GM19328 (cell line): Measurements from ENCODE around the gene LIN9.
"Not testable (repeated sequence)": the region's sequence is repeated elsewhere in the genome, so short reads cannot be mapped to it uniquely, and the experiment has no call there.

ENCODE experiments used
- ATAC-seq: cut with Tn5 transposase; IDR thresholded peaks from one replicate; pipeline ENCODE4 v1.9.1; 2021; ENCODE audit warnings: mild to moderate bottlenecking, moderate library complexity; ENCODE audit not compliant: unreplicated experiment

The LIN9 gene

GRCh38 chr1:226217273-226217672 lies 91.7 kb downstream of the LIN9 start:
- no peak for ATAC-seq

DNA sequence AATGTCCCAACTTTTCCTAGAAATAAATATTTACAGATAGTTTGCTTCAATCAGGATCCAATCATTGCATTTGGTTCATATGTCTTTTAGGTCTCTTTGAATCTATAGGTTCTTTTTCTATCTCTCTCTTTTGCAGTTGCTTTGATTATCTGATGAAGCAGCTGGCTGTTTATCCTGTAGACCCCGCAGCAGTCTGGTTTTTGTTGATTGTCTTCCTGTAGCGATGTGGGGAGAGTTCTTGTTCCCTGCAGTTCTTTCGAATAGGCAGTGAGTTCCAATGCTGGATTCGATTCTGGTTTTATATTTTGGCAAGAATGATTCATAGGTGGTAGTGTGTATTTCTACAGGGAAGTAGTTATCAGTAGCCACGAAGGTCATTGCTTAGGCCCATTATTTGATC lies 92.9 kb downstream of the LIN9 start:
- ATAC-seq = no peak

DNA sequence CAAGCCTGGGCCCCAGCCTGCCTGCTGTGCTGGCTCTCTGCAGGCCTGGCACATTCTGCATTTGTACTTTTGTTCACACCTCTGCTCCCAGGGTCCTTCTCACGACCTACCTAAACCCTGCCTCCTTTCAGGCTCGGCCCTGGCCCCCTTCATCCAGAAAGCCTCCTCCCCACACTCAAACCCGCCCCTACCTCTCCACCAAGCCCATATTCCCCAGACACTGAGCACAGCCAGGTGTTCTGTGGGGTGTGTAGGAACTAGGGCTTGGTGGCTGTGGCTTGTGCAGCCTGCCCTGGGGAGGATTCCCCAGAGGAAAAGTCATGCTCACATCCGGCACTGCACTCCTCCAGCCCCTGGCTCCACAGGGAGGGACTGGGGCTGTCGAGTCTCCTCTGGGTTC lies 93.7 kb downstream of the LIN9 start:
- ATAC-seq = no peak

DNA sequence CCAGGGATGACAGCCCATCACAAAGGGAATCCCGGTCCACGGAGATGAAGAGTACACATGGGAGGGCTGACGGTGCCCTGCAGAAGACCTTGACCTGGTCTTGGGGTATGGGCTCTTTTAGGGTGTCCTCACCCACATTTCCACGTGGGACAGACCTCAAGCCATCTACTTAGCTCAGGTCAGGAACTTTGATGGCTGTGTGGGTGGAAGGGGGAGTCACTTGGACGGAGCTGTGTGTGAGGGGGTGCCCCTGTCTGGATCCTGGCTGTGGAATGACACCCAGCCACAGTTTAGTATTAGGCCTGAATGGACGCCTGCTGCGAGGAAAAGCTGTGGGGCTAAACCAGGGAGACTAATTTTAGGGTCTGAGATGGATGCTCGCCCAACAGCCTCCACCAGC lies 96.4 kb downstream of the LIN9 start:
- no peak for ATAC-seq

DNA sequence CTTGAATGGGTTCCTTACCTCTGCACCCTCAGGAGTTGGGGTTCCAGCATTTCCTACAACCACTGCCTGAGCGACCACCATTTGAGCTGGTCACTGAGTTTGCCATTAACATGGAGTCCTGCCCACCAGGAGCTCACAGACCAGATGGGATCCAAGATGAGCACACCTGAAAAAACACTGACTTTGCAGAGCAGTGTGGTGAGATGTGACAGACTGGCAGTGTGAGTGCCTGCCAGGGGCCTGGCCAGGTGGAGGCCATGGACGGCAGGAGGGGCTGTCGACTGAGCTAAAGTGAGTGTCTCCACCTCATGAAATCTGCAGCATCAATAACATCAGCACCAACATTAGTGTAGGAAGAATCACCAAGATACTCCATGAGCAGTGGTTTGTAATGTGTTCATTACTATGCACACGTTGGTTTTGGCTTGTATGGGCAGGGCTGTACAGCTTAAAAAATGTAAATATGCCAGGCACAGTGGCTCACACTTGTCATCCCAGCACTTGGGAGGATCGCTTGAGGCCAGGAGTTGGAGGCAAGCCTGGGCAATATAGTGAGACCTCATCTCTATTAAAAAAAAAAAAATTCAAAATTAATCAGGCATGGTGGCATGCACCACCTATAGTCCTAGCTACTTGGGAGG lies 97.7 kb downstream of the LIN9 start:
- ATAC-seq = no peak

- ATAC-seq = no peak
Measured at GRCh38 chr1:226210571-226211176, 98.3 kb downstream of the LIN9 start.

DNA sequence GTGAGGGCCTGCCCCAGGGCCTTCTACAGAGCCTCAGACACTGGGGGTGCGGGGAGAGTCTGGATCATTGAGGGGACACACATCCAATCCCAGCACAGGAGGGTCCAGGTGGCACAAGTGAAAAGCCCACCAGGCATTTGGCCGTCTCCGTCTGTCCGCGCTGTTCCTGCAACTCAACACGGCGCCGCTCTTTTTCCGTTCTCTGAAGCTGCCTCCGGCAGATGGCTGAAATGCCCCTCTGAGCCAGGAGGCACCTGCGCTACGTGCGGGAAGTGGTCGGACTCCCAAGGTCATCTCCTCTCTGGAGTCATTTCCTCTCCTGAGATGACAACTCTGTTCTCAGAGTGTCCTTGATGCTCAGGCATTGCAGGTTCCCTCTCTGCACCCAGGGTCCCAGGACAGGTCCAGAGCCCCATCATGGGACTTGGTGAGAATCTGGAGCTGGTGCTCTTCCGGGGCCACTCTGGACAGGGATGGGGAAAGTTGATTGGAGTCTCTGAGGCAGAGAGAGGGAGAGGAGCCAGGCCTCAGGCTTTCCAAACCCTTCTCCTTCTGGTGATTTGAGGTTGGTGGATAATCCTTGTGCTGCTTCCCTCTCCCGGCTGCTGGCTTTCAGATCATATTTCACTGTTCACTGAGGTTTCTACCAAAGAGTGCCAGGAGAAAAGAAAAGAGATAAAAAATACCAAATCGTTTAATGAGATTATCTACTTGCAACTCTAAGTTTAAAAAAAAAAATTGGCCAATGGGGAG lies 99.5 kb downstream of the LIN9 start:
- ATAC-seq = no peak

- ATAC-seq = no peak
Measured at GRCh38 chr1:226207048-226207447, 101.9 kb downstream of the LIN9 start.

DNA sequence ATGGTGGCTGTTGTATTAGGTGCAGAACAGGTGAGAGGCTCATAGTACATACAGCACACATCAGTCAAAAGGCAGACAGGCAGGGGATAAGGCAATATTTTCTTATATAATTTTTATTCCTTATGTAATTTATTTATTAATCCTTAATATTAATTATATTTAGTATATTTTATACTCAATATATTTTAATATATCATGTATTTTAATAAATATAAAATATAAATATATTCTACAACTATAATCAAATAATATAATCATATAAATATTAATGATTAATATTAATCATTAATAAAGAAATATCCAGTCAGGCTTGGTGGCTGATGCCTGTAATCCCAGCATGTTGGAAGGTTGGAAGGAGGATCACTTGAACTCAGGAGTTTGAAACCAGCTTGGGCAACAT lies 104.8 kb downstream of the LIN9 start:
- no peak for ATAC-seq

DNA sequence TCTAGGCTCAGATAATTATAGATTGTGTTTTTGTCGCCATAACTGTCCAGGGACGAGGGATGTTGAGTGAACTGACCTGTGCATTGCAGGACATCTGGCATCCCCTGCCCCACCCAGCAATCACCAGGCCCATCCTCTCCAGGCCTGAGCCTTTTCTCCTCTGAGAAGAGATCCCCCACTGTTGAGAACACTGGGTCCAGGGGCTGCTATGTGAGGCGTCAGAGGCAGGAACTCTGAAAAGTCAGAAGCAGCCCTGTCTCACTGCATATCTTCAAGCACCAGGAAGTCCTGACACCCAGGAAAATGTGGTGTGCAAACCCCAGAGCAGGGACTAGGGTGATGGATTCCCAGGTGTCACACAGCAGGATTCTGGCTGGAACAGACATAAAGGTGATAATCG lies 105.3 kb downstream of the LIN9 start:
- ATAC-seq = no peak

DNA sequence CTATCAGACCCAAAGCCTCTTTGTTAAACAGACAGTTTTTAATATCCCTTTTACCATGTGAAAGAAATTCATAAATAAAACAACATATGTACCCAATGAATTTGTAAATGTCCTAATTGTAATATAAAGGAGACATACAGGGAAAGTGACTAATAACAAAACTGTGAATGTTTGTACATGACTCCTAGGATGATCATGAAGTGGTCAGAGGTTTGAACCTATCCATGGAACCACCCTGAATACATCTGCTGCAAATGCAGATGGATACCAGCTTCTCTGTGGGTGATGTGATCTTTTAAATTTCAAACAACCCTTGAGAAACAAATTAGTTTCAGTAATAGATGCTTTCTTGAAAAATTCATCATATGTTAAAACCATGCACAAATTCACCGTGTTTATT lies 105.7 kb downstream of the LIN9 start:
- ATAC-seq = no peak

GRCh38 chr1:226202666-226203065 lies 106.3 kb downstream of the LIN9 start:
- not testable (repeated sequence) for ATAC-seq

DNA sequence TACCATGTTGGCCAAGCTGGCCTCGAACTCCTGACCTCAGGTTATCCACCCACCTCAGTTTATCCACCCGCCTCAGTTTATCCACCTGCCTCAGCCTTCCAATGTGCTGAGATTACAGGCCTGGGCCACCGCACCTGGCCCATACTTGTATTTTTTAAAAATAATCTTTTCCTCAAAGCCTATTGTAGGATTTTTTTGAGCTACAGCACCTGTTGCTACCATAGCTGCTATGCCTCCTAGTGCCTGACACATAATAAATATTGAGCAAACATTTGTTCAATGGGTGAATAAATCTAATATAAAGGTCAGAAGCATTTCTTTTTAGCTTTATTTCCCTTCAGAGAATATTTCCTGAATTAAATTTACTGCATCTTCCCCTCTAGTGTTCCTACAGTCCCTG lies 106.7 kb downstream of the LIN9 start:
- no peak for ATAC-seq

DNA sequence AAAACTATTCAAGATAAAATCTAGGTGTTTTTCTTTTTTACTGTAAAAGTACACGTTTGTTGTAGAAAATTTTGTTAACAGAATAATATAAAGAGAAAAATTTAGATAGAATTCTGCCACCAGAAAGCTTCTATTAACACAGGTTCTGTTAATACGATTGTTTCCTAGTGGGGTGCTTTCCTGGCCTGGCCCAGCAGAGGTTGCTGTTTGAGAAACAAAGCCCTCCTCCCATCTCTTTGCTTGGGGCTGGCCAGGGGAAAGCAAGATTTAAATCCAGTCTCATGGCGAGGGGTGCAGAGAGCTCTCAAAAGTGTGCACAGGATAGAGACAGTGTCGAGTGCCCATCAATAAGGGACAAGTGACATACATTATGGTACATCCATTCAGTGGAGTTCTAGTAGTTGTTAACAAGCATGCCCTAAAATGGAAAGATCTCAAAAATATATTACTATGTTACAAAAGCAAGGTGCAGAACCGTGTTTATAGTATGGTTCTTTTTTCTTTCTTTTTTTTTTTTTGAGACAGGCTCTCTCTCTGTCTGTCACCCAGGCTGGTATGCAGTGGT lies 107.9 kb downstream of the LIN9 start:
- ATAC-seq = no peak

GRCh38 chr1:226199971-226200370 lies 109.0 kb downstream of the LIN9 start:
- no peak for ATAC-seq

GRCh38 chr1:226195144-226195543 lies 113.8 kb downstream of the LIN9 start:
- ATAC-seq = no peak

DNA sequence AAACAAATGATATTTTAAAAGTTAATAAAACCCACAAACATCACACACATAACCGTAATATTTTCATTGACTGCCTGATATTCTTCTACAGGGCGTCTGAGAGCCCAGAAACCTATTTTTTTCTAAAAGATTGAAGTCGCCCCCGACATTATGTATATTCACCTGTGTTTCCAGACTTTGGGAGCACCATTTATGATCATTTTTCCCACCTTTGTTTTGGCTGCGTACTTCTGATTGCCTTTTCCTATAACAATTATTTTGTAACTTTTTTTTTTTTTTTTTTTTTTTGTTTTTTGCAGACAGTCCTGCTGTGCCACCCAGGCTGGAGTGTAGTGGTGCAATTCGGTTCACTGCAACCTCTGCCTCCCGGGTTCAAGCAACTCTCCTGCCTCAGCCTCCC lies 121.6 kb downstream of the LIN9 start:
- no peak for ATAC-seq

DNA sequence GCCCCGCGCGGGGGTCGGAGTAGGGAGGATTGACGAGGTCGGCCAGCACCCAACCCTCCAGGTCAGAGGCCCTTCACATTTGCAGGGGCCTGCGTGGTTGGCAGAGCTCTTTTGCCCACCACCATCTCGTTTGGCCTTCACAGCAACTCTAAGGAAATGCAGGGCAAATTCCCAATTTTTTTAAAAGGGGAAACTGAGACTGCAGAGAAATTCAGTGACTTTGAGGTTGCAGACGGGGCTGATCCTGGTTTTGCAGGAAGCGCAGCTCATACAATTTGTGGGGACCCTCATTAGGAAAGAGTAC lies 122.0 kb downstream of the LIN9 start:
- no peak for ATAC-seq

GRCh38 chr1:226186124-226187018 lies 122.6 kb downstream of the LIN9 start, which contains the start of gene ACBD3:
Gene ACBD3 (minus strand): TSS chr1:226186741. CDS start chr1:226186675, 66 bp downstream.
- ATAC-seq = peak; percentile 92

DNA sequence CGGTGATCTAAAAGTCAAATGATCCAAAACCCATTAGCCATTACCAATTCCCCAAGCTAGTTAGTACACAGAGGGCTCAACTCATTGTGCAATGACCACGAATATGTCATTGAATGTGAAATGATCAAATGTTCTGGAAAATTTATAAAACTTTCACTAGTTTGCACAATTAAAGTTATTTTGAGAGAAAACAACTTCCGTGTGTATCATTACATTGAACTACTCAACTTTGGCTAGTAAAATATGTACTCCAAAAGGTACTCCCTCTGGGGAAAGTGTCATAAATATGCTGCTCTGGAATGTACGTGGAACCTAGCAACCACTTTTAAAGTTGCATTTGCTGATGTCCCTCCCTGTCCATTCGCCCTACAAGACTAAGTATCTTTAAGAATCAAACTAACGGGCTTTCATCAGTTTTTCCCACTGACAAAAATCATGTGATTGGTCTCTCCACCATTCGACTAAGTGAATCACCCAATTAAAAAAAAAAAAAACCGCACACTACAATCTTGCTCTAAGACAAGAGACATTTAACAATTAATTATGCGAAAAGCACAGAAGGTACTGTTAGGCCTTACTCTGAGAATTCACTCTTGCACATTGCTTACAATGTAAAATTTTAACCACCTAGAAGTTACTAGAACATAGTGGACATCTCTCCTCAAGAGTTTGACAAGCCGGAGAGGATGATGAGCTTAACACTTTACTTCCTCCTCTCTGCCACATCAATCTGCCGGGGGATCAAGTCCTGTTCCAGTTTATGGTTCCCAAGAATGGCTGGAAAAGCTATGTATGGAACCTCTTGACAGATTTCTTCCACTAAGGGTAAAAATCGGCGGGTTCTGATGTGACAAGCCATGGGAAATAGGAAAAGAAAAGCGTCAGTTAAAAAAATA lies 123.6 kb downstream of the LIN9 start:
- ATAC-seq = no peak
